Inflammatory macrophage treated with lipopolysaccharide for 4 hours (primary cell): ENCODE results near the gene AHI1.

ENCODE experiments used
- DNase-seq: peaks from one replicate; pipeline ENCODE4 v3.0.0-alpha.2; 2020

The AHI1 gene

GRCh38 chr6:135285165-135285564 is 212.4 kb downstream of the AHI1 start:
- no peak for DNase-seq

DNA sequence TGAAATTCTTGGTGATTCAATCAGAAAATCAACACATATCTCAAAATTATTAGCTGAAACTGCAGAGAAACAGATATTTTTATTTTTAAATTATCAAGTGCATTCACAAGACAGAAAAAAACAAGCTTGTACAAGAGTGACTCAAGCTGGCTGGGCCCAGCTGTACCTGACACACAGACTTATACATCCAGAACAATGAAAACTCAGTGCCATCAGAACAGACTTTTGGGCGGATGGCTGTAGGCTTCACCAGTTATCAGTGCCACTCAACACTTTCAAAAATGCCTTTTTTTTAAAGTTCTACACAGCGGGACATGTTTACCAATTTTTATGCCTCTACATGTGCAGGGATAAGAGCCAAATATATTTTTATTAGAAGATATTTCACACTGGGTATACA is 213.6 kb downstream of the AHI1 start:
- no peak for DNase-seq

- peak; percentile 35 for DNase-seq
Measured at GRCh38 chr6:135282395-135282794, 215.1 kb downstream of the AHI1 start.

DNA sequence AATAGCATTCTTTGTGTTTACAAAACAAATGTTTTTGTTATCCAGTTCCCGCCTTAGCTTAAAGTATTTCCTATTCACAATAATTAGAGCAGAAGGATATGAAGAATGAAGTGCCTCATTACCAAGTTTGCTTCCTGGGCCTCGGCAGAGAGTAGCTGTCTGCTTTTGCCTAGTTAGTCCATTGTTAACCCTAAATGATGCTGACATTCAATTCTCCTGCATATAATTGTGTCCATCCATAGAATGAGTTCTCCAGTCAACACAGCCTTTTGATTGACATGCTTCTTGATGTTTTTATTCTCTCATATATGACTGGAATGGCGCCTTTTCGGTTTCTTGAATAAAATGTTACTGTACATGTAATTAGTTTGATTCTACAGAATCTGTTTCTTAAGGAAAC is 215.6 kb downstream of the AHI1 start:
- no peak for DNase-seq

DNA sequence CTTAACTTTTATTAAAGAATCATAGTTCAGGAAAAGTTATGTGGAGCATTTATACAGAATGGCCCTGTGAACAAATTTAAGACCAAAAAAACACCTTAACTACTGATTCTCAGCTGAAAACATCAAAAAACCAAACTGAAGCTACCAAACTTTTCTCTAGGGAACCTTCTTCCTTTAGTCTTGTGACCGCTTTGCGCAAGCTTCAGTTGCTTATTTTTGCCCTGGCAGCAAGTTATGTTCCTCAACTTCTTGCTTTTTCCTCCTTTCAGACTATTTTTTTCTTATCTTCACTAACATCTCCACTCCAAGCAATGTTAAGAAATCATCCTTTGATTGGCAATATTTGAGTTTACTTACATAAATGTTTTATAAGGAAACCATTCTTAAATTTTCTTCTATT is 216.3 kb downstream of the AHI1 start:
- peak; percentile 84 for DNase-seq

DNA sequence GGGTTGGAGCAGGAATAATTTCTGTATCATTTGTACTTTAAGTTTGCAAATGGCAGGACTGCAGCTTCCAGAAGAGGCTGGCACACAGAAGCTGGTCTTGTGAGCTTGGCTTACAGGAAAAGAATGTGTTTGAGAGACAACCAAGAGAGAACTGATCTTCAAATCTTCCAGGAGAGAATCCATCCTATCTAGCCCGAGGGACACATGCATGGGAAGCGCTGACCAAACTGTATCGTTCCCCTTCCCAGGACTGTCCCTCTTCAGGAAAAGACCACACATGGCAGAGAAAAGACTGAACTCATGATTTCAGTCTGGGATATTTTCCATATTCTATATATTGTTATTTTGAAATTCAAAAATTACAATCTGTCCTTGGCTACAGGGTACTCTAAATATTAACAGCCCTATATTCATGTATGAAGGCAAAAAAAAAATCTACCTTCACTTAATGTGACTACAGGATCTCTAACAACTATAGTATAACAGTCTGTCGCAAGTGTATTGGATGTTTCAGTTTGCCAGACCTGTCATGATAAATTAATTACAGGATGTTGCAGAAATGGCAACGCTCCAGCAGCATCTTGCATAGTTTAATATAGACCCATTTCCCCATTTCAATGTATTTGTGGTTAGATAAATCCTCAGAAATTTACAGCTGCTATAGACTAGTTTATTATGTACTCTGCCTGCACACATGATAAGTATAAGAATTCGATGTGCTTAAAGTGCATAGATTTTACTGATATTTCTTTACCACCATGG is 217.0 kb downstream of the AHI1 start:
- peak; percentile 75 for DNase-seq

- DNase-seq = no peak
Measured at GRCh38 chr6:135277422-135277821, 220.1 kb downstream of the AHI1 start.

DNA sequence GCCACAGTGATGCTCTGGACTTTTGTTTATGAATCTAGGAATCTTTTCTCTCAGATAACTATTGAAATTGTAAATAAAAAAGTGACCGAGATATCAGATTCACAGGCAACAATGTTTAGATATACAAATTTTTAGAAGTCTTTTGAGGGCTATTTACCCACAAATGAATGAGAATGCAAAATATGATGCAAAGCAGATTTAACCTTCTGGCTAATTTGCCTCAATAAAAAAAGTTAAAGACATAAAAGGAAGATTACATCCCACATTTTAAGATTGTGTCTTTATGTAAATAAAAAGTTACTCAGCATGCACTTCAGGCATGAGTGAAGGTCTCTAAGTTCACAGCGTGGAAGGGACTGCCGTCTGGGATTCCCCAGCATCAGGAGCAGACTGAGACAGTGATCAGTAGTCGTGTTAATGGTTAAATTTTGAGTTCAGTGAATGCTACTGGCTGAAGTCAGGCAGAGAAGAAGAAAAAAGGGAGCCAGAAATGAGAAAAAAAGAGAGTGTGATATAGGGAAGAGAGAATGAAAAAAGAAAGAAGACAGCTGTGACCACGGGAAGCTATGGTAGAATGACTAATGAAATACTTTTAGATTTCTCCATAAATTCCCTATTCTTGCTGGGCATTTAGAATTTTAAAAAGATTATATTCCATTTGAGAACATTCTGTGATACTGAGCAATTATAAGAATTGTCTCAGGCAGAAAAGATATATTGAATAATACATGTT is 222.8 kb downstream of the AHI1 start:
- no peak for DNase-seq

DNA sequence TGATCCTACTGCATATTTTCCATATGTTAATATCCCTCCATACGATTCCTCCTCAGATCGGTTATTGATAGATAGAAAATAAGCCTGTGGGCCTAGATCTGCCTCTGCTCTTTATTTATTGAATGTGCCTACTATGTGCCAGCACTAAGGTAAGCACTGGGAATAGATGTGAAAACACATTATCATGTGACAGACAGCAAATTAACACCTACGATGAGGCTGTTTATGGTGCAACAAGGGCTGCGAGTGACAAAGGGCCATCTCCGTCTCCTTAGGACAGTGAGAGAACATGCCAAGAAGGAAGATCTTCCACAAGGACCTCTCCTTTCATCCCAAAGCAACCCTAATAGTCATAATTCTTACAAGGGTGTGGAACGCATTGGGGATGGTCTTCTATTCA is 225.9 kb downstream of the AHI1 start:
- DNase-seq = no peak

DNA sequence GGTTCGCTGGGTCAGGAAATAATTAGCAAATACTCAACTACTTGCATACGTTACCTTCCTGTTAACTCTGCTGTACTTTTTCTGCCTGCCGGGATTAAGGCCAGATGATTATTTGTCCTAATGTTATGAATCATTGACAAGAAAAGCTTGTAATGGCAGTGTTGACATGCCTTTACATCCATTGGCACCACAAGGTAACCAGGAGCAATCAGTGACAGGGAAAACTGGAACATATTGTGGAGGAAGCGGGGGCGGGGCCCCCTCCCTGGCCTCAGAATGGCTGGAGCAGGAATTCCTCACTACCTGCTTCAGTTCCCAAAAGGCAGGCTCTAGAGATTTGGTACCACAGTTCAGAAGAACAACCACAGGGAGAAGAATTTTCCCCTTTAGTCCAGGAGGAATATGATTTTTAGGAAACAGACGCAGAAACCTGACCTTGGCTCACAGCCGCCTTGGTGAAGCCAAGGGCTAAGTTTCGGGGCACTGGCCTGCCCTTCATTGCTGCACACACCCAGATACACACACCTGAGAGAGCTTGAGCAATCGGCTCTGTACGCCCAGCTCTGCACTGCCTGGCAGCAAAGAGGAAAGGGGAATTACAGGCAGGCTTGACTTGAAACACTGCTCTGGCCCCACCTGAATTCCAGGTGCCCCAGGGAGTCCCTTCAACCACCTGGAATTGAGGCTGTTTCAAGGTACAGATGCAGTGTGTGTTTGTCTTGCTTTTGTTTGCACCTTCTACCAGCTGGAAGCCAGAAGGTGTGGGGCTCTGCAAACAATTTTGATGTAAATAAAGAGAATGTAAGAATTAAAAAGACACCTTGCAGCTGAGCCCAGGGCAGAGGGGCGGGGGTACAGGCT is 226.6 kb downstream of the AHI1 start:
- no peak for DNase-seq

DNA sequence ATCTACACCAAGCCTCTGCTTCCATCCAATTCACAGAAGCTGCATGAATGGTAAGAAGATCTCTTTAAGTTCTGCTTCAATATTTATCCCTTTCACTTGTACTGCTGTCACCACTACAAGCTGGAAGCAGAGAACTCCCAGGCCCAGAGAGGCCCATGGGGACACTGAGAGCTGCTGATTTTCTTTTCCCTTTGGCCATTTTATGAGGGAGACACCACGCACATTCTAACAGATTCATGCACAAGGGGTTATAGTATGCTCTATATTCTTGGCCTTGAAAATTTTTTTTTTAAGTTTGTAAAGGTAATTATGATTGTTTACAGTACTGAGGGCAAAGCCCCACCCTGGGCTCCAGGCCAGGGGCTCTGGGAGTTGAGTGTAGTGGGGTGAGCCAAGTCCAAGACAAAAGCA is 228.1 kb downstream of the AHI1 start:
- no peak for DNase-seq

- DNase-seq = no peak
Measured at GRCh38 chr6:135268740-135269139, 228.8 kb downstream of the AHI1 start.

GRCh38 chr6:135268263-135268662 is 229.3 kb downstream of the AHI1 start:
- no peak for DNase-seq

GRCh38 chr6:135267085-135267484 is 230.5 kb downstream of the AHI1 start:
- no peak for DNase-seq

GRCh38 chr6:135266675-135267074 is 230.9 kb downstream of the AHI1 start:
- DNase-seq = no peak

- DNase-seq = no peak
Measured at GRCh38 chr6:135265278-135265677, 232.3 kb downstream of the AHI1 start.

DNA sequence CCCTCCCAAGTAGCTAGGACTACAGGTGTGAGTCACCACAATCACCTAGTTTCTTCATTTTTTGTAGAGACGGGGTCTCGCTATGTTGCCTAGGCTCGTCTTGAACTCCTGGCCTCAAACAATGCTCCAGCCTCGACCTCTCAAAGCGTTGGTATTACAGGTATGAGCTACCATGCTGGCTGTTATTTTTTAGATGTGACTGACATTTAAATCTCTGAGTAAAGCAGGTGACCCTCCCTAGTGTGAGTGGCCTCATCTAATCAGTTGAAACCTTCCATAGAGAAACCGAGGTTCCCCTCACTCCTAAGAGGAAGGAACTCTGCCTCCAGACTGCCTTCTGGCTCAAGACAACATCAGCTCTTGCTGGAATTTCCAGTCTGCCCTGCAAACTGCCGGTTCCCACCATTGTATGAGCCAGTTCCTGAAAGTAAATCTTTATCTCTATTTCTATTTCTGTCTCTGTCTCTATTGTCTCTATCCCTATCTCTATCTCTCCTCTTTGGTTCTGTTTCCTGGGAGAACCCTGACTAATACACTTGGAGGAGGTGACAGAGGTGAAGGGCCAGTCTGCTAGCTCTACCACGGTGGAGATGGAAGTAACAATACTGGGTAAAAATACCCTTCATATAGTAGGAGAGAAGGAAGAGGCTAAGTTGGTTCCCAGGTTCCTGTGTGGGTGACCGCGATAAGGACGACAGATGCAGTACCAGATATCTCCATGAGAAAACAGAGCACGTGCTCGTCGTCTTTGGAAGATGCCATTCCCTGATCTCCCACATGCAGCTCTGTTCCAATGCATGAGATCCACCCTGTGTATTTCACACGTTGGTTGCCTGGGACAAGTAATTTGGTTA is 235.4 kb downstream of the AHI1 start:
- DNase-seq = peak; percentile 71

DNA sequence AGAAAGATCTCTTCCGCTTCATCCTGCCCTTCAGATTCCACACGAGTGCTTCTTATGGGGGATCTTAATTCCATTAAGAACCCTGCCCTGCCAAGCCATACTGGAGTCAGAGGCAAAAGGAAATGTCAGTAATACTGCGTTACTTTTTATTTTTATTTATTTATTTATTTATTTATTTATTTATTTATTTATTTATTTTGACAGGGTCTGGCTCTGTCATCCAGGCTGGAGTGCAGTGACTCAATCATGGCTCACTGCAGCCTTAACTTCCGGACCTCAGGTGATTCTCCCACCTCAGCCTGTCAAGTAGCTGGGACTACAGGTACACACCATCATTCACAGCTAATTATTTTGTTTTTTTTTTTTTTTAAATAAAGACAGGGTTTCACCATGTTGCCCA is 236.9 kb downstream of the AHI1 start:
- DNase-seq = no peak

DNA sequence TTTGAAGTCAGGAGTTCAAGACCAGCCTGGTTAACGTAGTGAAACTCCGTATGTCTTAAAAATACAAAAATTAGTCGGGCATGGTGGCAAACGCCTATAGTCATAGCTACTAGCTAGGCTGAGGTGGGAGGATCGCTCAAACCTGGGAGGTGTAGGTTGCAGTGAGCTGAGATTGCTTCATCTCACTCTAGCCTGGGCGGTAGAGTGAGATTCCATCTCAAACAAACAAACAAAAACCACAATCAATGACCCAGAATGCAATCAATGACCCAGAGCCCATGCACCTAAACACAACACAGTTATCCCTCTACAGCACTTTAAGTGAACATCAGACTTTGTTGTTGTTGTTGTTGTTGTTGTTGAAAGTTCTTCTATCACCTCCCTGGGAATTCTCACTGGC is 238.6 kb downstream of the AHI1 start:
- no peak for DNase-seq

GRCh38 chr6:135257631-135258405 is 239.7 kb downstream of the AHI1 start:
- no peak for DNase-seq

- no peak for DNase-seq
Measured at GRCh38 chr6:135256866-135257265, 240.7 kb downstream of the AHI1 start.

GRCh38 chr6:135254471-135254870 is 243.1 kb downstream of the AHI1 start:
- no peak for DNase-seq
